ENCODE measurements around the gene RUNX2. TPM values are rescaled to one million over a fixed set of nuclear protein-coding genes. Genes with fewer than 3 reads are reported as not detected.

The RUNX2 gene
- total RNA-seq, 2 experiments from 2014 or later: 0.27 to 0.44 TPM

GRCh38 chr6:45431317-45432065 lies 103.4 kb downstream of the RUNX2 start:
- no peaks in the 10 kb centered on the region for H3K9me3 ChIP-seq (ENCODE audit: low read length)
- CTCF ChIA-PET (ENCODE audit: unreplicated experiment): no interaction called here
- POLR2A ChIA-PET: no interaction called here

DNA sequence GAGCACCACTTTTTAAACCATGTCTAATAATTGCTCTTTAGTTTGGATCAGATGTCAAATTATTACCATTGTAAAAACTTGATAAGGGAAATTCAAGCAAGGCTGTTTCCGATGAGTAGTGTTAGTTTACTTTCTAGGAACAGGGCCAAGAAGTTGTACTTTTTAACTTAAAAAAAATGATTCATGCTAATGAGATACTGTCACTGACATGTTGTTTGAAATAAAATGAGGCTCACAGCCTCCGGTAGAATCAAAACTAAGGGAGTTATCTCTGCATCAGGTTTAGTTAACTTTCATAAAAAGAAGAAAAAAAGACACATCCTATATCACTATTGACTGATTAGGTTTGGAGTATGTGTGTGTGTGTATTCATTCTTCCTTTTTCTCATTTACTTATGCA lies 104.8 kb downstream of the RUNX2 start:
- H2AFZ ChIP-seq (ENCODE audit: low read length): no peak overlapping the region
- CTCF ChIA-PET (ENCODE audit: unreplicated experiment): no interaction called here

More at GRCh38 chr6:45431317-45432065, 103.4 kb downstream of the RUNX2 start:
- Histone ChIP-seq H3K4me1 (ENCODE audit: insufficient read depth, low read length, poor library complexity, severe bottlenecking) (peaks cover 2% of the 10 kb centered on the region), H3K4me2 (ENCODE audit: low read length) (no peak overlapping the region), H3K4me3 (ENCODE audit: low read depth, low read length, poor library complexity, severe bottlenecking) (no peak overlapping the region), H4K20me1 (ENCODE audit: insufficient read depth, low read length) (no peaks in the 10 kb centered on the region), H3K27ac (ENCODE audit: low read depth, low read length, poor library complexity, severe bottlenecking) (no peak overlapping the region), H3K9me2 (ENCODE audit: insufficient read depth, low read length) (no peaks in the 10 kb centered on the region), H3K79me2 (ENCODE audit: insufficient read depth, low read depth, low read length) (no peaks in the 10 kb centered on the region), H3K36me3 (ENCODE audit: insufficient read depth, low read length) (no peaks in the 10 kb centered on the region), H2AFZ (ENCODE audit: low read length) (no peak overlapping the region)
- TF ChIP-seq CTCF (conservative IDR thresholded peaks at IDR 0.05; ENCODE audit: low read length) (no peak), EZH2phosphoT487 (IDR thresholded peaks at IDR 0.05; ENCODE audit: borderline replicate concordance, low read depth, low read length) (no peak)
- intact Hi-C loops (cut with micrococcal nuclease; ENCODE audit: unreplicated experiment): no loop called here
- no TSS peak for BruUV-seq (replicated peaks)
- DNase-seq (ENCODE audit: low spot score): no peak

More for the DNA sequence above, 104.8 kb downstream of the RUNX2 start:
- H3K4me1 ChIP-seq (ENCODE audit: insufficient read depth, low read length, poor library complexity, severe bottlenecking): no peaks in the 10 kb centered on the region
- no peaks in the 10 kb centered on the region for H3K9me2 ChIP-seq (ENCODE audit: insufficient read depth, low read length)
- no TSS peak for BruUV-seq (replicated peaks)
- no peak overlapping the region for H3K4me2 ChIP-seq (ENCODE audit: low read length)
- H3K79me2 ChIP-seq (ENCODE audit: insufficient read depth, low read depth, low read length): no peaks in the 10 kb centered on the region
- no peaks in the 10 kb centered on the region for H4K20me1 ChIP-seq (ENCODE audit: insufficient read depth, low read length)
- no peaks in the 10 kb centered on the region for H3K9me3 ChIP-seq (ENCODE audit: low read length)
- H3K4me3 ChIP-seq (ENCODE audit: low read depth, low read length, poor library complexity, severe bottlenecking): no peak overlapping the region
- POLR2A ChIA-PET: no interaction called here
- H3K27ac ChIP-seq (ENCODE audit: low read depth, low read length, poor library complexity, severe bottlenecking): no peak overlapping the region
- no peaks in the 10 kb centered on the region for H3K36me3 ChIP-seq (ENCODE audit: insufficient read depth, low read length)
- no peak for DNase-seq (ENCODE audit: low spot score)
- TF ChIP-seq EZH2phosphoT487 (IDR thresholded peaks at IDR 0.05; ENCODE audit: borderline replicate concordance, low read depth, low read length): no peak
- TF ChIP-seq CTCF (conservative IDR thresholded peaks at IDR 0.05; ENCODE audit: low read length): no peak
- intact Hi-C loops (cut with micrococcal nuclease; ENCODE audit: unreplicated experiment): no loop called here

Measured in OCI-LY7 (cell line).